ENCODE results near the gene RPL10A. TPM values are rescaled to one million over a fixed set of nuclear protein-coding genes. Genes with fewer than 3 reads are reported as not detected.
"Not testable (repeated sequence)": the region's sequence is repeated elsewhere in the genome, so short reads cannot be mapped to it uniquely, and the experiment has no call there.

The RPL10A gene
- total and polyA plus RNA-seq, 12 donors = 680 to 1,613 (median 1,110) TPM

DNA sequence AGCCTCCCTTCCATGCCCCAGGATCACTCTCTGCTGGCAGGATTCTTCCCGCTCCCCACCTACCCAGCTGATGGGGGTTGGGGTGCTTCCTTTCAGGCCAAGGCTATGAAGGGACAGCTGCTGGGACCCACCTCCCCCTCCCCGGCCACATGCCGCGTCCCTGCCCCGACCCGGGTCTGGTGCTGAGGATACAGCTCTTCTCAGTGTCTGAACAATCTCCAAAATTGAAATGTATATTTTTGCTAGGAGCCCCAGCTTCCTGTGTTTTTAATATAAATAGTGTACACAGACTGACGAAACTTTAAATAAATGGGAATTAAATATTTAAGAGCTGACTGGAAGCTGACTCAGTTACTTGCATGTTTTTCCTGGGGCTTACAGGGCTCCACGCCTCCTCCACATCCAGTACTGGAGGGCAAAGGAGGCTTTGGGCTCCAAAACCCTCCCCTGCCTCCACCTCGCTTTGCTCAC, 40.3 kb upstream of the RPL10A start:
- H3K36me3 ChIP-seq (replicated peaks in 1 of 2) = peaks cover 0 to 34% of the 10 kb centered on the region in 2 donors
- TF ChIP-seq POLR2A (IDR thresholded peaks at IDR 0.05) = no peak
- TF ChIP-seq, protein P1, sequence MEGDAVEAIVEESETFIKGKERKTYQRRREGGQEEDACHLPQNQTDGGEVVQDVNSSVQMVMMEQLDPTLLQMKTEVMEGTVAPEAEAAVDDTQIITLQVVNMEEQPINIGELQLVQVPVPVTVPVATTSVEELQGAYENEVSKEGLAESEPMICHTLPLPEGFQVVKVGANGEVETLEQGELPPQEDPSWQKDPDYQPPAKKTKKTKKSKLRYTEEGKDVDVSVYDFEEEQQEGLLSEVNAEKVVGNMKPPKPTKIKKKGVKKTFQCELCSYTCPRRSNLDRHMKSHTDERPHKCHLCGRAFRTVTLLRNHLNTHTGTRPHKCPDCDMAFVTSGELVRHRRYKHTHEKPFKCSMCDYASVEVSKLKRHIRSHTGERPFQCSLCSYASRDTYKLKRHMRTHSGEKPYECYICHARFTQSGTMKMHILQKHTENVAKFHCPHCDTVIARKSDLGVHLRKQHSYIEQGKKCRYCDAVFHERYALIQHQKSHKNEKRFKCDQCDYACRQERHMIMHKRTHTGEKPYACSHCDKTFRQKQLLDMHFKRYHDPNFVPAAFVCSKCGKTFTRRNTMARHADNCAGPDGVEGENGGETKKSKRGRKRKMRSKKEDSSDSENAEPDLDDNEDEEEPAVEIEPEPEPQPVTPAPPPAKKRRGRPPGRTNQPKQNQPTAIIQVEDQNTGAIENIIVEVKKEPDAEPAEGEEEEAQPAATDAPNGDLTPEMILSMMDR (IDR thresholded peaks at IDR 0.05) = no peak
- intact Hi-C loops (cut with DNase I) = no loop called here

DNA sequence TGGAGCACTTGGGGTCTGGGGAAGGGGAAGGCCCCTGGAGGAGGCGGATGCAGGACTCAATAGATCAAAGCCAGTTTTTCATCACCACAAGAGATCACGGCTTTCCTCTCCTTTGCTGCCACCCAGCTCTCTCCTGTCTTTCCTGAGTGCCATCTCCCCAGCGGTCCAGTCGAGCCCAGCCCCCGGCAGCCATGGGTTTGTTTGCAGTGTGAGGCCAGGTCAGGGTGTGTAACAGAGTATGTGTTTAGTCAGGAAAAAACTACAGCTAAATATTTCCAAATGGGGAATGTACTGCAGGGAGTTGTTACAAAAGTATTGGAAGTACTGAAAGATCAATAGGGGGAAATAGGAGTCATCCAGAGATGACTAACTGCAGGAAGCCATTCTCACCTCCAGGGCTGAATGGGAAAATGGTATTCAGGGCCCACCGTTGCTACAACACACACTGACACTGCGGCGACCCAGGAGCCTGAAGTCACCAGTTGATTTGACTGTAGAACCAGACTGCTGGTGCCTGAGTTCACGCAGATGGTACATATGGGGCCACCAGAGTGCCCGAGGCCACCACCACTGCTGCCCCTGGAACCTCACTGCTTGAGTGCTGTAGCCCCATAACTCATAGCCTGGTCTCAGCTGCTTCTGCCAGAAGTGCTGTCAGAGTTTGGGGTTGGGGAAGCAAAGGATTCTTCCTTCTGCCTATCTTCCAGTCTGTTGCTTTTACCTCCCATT, 39.6 kb upstream of the RPL10A start:
- intact Hi-C loops (cut with DNase I) = no loop called here
- WGBS, 4 donors = 82 to 93% (median 89%) methylated on average over 9 to 10 of the region's 10 CpGs
- Histone ChIP-seq H3K36me3 (replicated peaks in 1 of 2) (peaks cover 0 to 31% of the 10 kb centered on the region in 2 donors), H3K4me1 (replicated peaks in 1 of 2) (peaks cover 0 to 3% of the 10 kb centered on the region in 2 donors), H3K27me3 (no peaks in the 10 kb centered on the region), H3K9me3 (replicated peaks in 1 of 3) (peaks cover 0 to 6% (median 0%) of the 10 kb centered on the region in 3 donors), H3K27ac (no peak overlapping the region), H3K4me3 (no peak overlapping the region)
- no peak for TF ChIP-seq POLR2A (IDR thresholded peaks at IDR 0.05)
- TF ChIP-seq, protein P1 (IDR thresholded peaks at IDR 0.05) = no peak
- no peak for DNase-seq

More for the DNA sequence above, 40.3 kb upstream of the RPL10A start:
- no peaks in the 10 kb centered on the region for H3K27me3 ChIP-seq
- DNase-seq = no peak
- WGBS, 4 donors = 69 to 82% (median 79%) methylated on average over 7 to 9 of the region's 9 CpGs
- no peak overlapping the region for H3K27ac ChIP-seq
- H3K4me1 ChIP-seq (replicated peaks in 1 of 2) = peaks cover 0 to 3% of the 10 kb centered on the region in 2 donors
- H3K9me3 ChIP-seq (replicated peaks in 1 of 3) = peaks cover 0 to 6% (median 0%) of the 10 kb centered on the region in 3 donors
- H3K4me3 ChIP-seq = no peak overlapping the region

DNA sequence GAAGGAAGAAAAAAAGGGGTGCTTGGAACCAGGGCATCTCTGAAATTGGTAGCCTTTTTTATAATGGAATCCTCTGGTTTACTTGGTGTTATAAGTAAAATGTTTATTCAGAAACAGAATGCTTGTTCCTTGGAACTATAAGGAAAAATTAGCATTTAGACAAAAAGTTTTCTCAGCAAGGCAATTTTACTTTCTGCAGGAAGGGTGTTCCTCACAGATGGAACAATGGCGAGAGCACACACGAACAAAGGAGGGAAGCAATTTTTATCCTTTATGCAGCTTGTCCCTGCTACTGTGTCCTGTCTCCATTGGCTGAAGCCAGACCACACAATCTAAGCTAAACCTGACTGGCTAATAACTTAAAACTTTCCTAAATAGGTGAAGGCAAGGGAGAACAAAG, 38.7 kb upstream of the RPL10A start:
- TF ChIP-seq, protein P1 (IDR thresholded peaks at IDR 0.05) = no peak
- TF ChIP-seq POLR2A (IDR thresholded peaks at IDR 0.05) = no peak

DNA sequence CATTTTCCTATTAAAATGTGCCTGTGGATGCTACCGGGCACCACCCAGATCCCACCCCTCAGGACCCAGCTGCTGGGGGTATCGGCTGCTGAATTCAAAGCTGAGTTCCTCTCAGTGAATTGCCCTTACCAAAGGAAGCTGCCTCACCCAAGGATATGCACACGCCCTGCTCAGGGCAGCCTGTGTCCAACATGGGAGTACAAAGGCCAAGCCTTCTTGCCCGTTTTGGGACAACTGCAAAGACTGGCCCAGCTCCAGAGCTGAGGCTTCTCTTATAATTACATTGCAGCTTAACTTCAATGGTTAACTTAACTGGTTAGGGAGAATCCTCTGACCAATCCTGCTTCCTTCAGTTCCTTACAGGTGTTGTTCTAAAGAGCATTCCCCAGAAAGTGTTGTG, 35.9 kb upstream of the RPL10A start:
- H3K9me3 ChIP-seq (replicated peaks in 1 of 3) = peaks cover 0 to 6% (median 0%) of the 10 kb centered on the region in 3 donors
- H3K4me3 ChIP-seq = no peak overlapping the region
- no peak overlapping the region for H3K27ac ChIP-seq
- H3K36me3 ChIP-seq (replicated peaks in 1 of 2) = no peaks in the 10 kb centered on the region
- H3K27me3 ChIP-seq = no peaks in the 10 kb centered on the region
- DNase-seq = no peak
- H3K4me1 ChIP-seq (replicated peaks in 1 of 2) = no peaks in the 10 kb centered on the region
- no peak for TF ChIP-seq POLR2A (IDR thresholded peaks at IDR 0.05)
- TF ChIP-seq, protein P1 (IDR thresholded peaks at IDR 0.05) = no peak
- intact Hi-C loops (cut with DNase I) = no loop called here
- 62 to 82% (median 67%) methylated on average over 4 of the region's 4 CpGs for WGBS, 4 donors

More for the DNA sequence above, 38.7 kb upstream of the RPL10A start:
- Histone ChIP-seq H3K27me3 (no peaks in the 10 kb centered on the region), H3K9me3 (replicated peaks in 1 of 3) (peaks cover 0 to 6% (median 0%) of the 10 kb centered on the region in 3 donors), H3K4me3 (no peak overlapping the region), H3K27ac (no peak overlapping the region), H3K4me1 (replicated peaks in 1 of 2) (peaks cover 0 to 3% of the 10 kb centered on the region in 2 donors), H3K36me3 (replicated peaks in 1 of 2) (peaks cover 0 to 23% of the 10 kb centered on the region in 2 donors)
- intact Hi-C loops (cut with DNase I) = no loop called here
- no peak for DNase-seq
- WGBS, 4 donors = 89 to 100% (median 91%) methylated on average over 2 of the region's 2 CpGs

DNA sequence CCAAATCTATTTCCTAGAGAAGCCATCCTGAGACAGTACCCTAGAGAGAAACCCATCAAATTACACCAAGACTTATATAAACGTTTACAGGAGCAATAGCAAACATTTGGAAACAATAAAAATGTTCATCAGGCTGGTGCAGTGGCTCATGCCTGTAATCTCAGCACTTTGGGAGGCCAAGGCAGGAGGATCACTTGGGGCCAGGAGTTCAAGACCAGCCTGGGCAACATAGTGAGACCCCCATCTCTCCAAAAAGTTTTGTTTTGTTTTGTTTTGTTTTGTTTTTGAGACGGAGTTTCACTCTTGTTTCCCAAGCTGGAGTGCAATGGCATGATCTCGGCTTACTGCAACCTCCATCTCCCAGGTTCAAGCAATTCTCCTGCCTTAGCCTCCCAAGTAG, 35.5 kb upstream of the RPL10A start:
- H3K27me3 ChIP-seq; H3K4me1 ChIP-seq (replicated peaks in 1 of 2); H3K4me3 ChIP-seq; DNase-seq; intact Hi-C loops (cut with DNase I); H3K9me3 ChIP-seq (replicated peaks in 1 of 3); H3K36me3 ChIP-seq (replicated peaks in 1 of 2); H3K27ac ChIP-seq: not testable (repeated sequence)
- 68 to 74% (median 72%) methylated on average over 3 of the region's 3 CpGs for WGBS, 4 donors
